ENCODE measurements around the gene CPEB3. TPM values are rescaled to one million over a fixed set of nuclear protein-coding genes. Genes with fewer than 3 reads are reported as not detected.

Gene CPEB3
- total and polyA plus RNA-seq, 2 donors (not counting 1 experiment from before 2014, with no cell fraction given) = 0.37 to 0.66 TPM

DNA sequence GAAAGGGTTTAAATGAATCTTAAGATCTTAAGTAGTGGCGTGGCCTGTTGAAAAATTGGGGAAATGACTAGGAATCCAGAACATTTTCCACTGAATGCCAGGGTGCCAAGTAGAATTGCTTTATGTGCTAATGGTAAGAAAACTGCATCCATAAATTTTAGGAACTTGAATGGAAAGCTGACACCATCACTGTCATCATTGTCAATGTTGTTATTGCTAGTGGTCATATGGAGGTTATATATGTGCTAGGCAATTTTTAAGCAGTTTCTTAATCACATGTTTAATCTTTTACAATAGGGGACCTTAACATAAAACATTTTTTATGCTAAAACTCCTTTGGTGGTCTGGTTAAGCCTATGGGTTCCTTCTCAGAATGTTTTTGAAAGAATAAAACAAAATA lies 13.2 kb upstream of the CPEB3 start:
- no peak overlapping the region for H3K27ac ChIP-seq (ENCODE audit: insufficient read depth, low read length)
- H3K36me3 ChIP-seq (ENCODE audit: control insufficient read depth, insufficient read depth, low read length) = no peaks in the 10 kb centered on the region
- H3K4me3 ChIP-seq (replicated peaks in 1 of 4; ENCODE audit: control extremely low read depth in 1 of 4, insufficient read depth in 1 of 4, low read depth in 3 of 4, low read length in 4 of 4) = no peak overlapping the region
- H4K20me1 ChIP-seq (ENCODE audit: control insufficient read depth, extremely low read depth, insufficient read depth, low read length) = no peaks in the 10 kb centered on the region
- H2AFZ ChIP-seq (ENCODE audit: low read length) = no peak overlapping the region
- TF ChIP-seq, protein P1, sequence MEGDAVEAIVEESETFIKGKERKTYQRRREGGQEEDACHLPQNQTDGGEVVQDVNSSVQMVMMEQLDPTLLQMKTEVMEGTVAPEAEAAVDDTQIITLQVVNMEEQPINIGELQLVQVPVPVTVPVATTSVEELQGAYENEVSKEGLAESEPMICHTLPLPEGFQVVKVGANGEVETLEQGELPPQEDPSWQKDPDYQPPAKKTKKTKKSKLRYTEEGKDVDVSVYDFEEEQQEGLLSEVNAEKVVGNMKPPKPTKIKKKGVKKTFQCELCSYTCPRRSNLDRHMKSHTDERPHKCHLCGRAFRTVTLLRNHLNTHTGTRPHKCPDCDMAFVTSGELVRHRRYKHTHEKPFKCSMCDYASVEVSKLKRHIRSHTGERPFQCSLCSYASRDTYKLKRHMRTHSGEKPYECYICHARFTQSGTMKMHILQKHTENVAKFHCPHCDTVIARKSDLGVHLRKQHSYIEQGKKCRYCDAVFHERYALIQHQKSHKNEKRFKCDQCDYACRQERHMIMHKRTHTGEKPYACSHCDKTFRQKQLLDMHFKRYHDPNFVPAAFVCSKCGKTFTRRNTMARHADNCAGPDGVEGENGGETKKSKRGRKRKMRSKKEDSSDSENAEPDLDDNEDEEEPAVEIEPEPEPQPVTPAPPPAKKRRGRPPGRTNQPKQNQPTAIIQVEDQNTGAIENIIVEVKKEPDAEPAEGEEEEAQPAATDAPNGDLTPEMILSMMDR (conservative IDR thresholded peaks at IDR 0.05 in 1 of 2, IDR thresholded peaks at IDR 0.05 in 1 of 2; ENCODE audit: low read depth in 1 of 2, low read length in 2 of 2) = no peak
- TF ChIP-seq EZH2 (IDR thresholded peaks at IDR 0.05; ENCODE audit: low read length, missing control alignments) = no peak
- no peaks in the 10 kb centered on the region for H3K4me1 ChIP-seq (ENCODE audit: control insufficient read depth, extremely low read depth, insufficient read depth, low read length)
- H3K4me2 ChIP-seq (ENCODE audit: extremely low read depth, insufficient read depth, low read length) = no peak overlapping the region
- H3K27me3 ChIP-seq (ENCODE audit: control insufficient read depth, insufficient read depth, low read length) = no peaks in the 10 kb centered on the region
- peaks cover 51% of the 10 kb centered on the region for H3K79me2 ChIP-seq (ENCODE audit: control insufficient read depth, insufficient read depth, low read length)
- no peak overlapping the region for H3K9ac ChIP-seq (ENCODE audit: insufficient read depth, low read length)
- no peak for DNase-seq (ENCODE audit: low read depth in 2 of 2)
- no peaks in the 10 kb centered on the region for H3K9me3 ChIP-seq (ENCODE audit: control insufficient read depth, insufficient read depth, low read depth, low read length)

DNA sequence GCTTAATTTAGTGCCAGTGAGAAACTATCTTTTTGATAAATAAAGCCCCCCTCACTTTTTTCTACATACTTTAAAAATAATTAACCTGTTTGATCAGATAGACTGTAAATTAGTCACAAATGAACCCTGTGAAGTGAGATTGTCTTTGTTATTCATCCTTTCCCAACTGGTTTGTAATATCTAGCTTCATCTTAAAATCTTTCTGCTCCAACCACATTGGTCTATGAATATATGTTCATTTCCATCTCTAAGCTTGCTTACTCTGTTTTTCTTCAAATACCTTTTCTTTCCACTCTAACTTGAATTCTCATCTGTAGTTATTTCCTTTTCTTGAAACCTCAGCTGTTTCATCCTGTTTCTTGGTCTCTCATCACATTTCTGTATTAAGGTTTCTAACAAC lies 12.2 kb upstream of the CPEB3 start:
- no peak for DNase-seq (ENCODE audit: low read depth in 2 of 2)
- Histone ChIP-seq H3K9me3 (ENCODE audit: control insufficient read depth, insufficient read depth, low read depth, low read length) (no peaks in the 10 kb centered on the region), H3K4me2 (ENCODE audit: extremely low read depth, insufficient read depth, low read length) (no peak overlapping the region), H3K79me2 (ENCODE audit: control insufficient read depth, insufficient read depth, low read length) (peaks cover 58% of the 10 kb centered on the region), H3K9ac (ENCODE audit: insufficient read depth, low read length) (no peak overlapping the region), H4K20me1 (ENCODE audit: control insufficient read depth, extremely low read depth, insufficient read depth, low read length) (no peaks in the 10 kb centered on the region), H3K27me3 (ENCODE audit: control insufficient read depth, insufficient read depth, low read length) (no peaks in the 10 kb centered on the region), H3K27ac (ENCODE audit: insufficient read depth, low read length) (no peak overlapping the region), H3K36me3 (ENCODE audit: control insufficient read depth, insufficient read depth, low read length) (no peaks in the 10 kb centered on the region), H2AFZ (ENCODE audit: low read length) (no peak overlapping the region), H3K4me3 (replicated peaks in 1 of 4; ENCODE audit: control extremely low read depth in 1 of 4, insufficient read depth in 1 of 4, low read depth in 3 of 4, low read length in 4 of 4) (no peak overlapping the region), H3K4me1 (ENCODE audit: control insufficient read depth, extremely low read depth, insufficient read depth, low read length) (no peaks in the 10 kb centered on the region)
- TF ChIP-seq EZH2 (IDR thresholded peaks at IDR 0.05; ENCODE audit: low read length, missing control alignments) = no peak
- TF ChIP-seq, protein P1 (conservative IDR thresholded peaks at IDR 0.05 in 1 of 2, IDR thresholded peaks at IDR 0.05 in 1 of 2; ENCODE audit: low read depth in 1 of 2, low read length in 2 of 2) = no peak

DNA sequence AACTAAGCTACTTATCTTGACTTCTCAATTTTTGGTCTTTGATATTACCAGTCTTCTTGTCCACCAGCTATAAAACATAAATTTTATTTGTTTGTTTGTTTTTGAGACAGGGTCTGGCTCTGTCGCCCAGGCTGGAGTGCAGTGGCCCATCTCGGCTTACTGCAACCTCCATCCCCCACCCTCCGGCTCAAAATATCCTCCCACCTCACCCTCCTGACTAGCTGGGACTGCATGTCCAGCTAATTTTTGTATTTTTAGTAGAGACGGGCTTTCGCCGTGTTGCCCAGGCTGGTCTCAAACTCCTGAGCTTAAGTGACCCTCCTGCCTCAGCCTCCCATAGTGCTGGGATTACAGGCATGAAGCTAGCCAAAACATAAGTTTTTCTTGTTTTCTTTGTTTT lies 7.6 kb upstream of the CPEB3 start:
- no peak overlapping the region for H3K27ac ChIP-seq (ENCODE audit: insufficient read depth, low read length)
- TF ChIP-seq, protein P1 (conservative IDR thresholded peaks at IDR 0.05 in 1 of 2, IDR thresholded peaks at IDR 0.05 in 1 of 2; ENCODE audit: low read depth in 1 of 2, low read length in 2 of 2) = no peak
- no peak for TF ChIP-seq EZH2 (IDR thresholded peaks at IDR 0.05; ENCODE audit: low read length, missing control alignments)
- DNase-seq (ENCODE audit: low read depth in 2 of 2) = no peak
- H4K20me1 ChIP-seq (ENCODE audit: control insufficient read depth, extremely low read depth, insufficient read depth, low read length) = no peaks in the 10 kb centered on the region
- no peaks in the 10 kb centered on the region for H3K36me3 ChIP-seq (ENCODE audit: control insufficient read depth, insufficient read depth, low read length)
- H3K27me3 ChIP-seq (ENCODE audit: control insufficient read depth, insufficient read depth, low read length) = no peaks in the 10 kb centered on the region
- H3K4me2 ChIP-seq (ENCODE audit: extremely low read depth, insufficient read depth, low read length) = no peak overlapping the region
- no peak overlapping the region for H3K4me3 ChIP-seq (replicated peaks in 1 of 4; ENCODE audit: control extremely low read depth in 1 of 4, insufficient read depth in 1 of 4, low read depth in 3 of 4, low read length in 4 of 4)
- H3K9me3 ChIP-seq (ENCODE audit: control insufficient read depth, insufficient read depth, low read depth, low read length) = no peaks in the 10 kb centered on the region
- H2AFZ ChIP-seq (ENCODE audit: low read length) = no peak overlapping the region
- no peaks in the 10 kb centered on the region for H3K4me1 ChIP-seq (ENCODE audit: control insufficient read depth, extremely low read depth, insufficient read depth, low read length)
- H3K79me2 ChIP-seq (ENCODE audit: control insufficient read depth, insufficient read depth, low read length) = peaks cover 76% of the 10 kb centered on the region
- no peak overlapping the region for H3K9ac ChIP-seq (ENCODE audit: insufficient read depth, low read length)
